Mucosa of rectum (tissue), 2 donors: ENCODE data around the gene CEP295NL.
A peak's percentile ranks its signal among the peaks of the same experiment; 100 is the strongest.

Experiments
- H3K27ac ChIP-seq, 2 donors: one replicate each; pipeline ENCODE4 v1.7.0; 2013; ENCODE audit warnings: inconsistent platforms in 2 of 2, low read depth in 2 of 2, low read length in 2 of 2
- H3K27me3 ChIP-seq, 2 donors: one replicate each; pipeline ENCODE4 v1.7.0; 2013; ENCODE audit warnings: low read length in 2 of 2; ENCODE audit not compliant: control insufficient read depth in 2 of 2, insufficient read depth in 2 of 2
- H3K36me3 ChIP-seq, 2 donors: one replicate each; pipeline ENCODE4 v1.7.0; 2013; ENCODE audit warnings: low read length in 2 of 2; ENCODE audit not compliant: control insufficient read depth in 2 of 2, insufficient read depth in 2 of 2
- H3K4me1 ChIP-seq, 2 donors: one replicate each; pipeline ENCODE4 v1.7.0; 2013; ENCODE audit warnings: low read length in 2 of 2, mild to moderate bottlenecking in 1 of 2; ENCODE audit not compliant: control insufficient read depth in 2 of 2, insufficient read depth in 2 of 2
- H3K4me3 ChIP-seq, 2 donors: one replicate each; pipeline ENCODE4 v1.7.0; 2013; ENCODE audit warnings: low read length in 2 of 2
- H3K9ac ChIP-seq, 2 donors: one replicate each; pipeline ENCODE4 v1.7.0; 2013; ENCODE audit warnings: low read length in 2 of 2, low read depth in 1 of 2, mild to moderate bottlenecking in 1 of 2
- H3K9me3 ChIP-seq, 2 donors: one replicate each; pipeline ENCODE4 v1.7.0; 2013; ENCODE audit warnings: low read length in 2 of 2; ENCODE audit not compliant: control insufficient read depth in 2 of 2
- donor health status: healthy.
- donor health status: Normal muscosa, but diverticular disease.

Gene CEP295NL

GRCh38 chr17:78865682-78866390 lies 37.2 kb downstream of the CEP295NL start:
- peak overlapping the region in 1 of 2 donors; percentile 9 for H3K4me3 ChIP-seq
- no peak overlapping the region for H3K9ac ChIP-seq
- H3K27ac ChIP-seq: no peak overlapping the region
- H3K27me3 ChIP-seq: no peaks in the 10 kb centered on the region
- H3K4me1 ChIP-seq: peaks cover 0 to 7% of the 10 kb centered on the region in 2 donors
- no peaks in the 10 kb centered on the region for H3K9me3 ChIP-seq
- H3K36me3 ChIP-seq: peaks cover 0 to 9% of the 10 kb centered on the region in 2 donors

DNA sequence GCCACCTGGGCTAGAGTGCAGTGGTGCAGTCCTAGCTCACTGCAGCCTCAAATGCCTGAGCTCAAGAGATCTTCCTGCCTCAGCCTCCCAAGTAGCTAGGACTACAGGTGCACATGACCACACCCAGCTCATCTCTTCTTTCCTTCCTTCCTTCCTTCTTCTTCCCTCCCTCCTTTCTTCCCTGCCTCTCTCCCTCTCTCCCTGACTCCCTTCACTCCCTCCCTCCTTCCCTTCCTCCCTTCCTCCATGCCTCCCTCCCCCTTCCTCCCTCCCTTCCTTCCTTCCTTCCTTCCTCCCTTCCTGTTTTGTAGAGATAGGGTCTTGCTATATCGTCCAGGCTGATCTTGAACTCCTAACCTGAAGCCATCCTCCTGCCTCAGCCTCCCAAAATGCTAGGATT lies 38.9 kb downstream of the CEP295NL start:
- no peak overlapping the region for H3K4me3 ChIP-seq
- no peak overlapping the region for H3K9ac ChIP-seq
- H3K27me3 ChIP-seq: no peaks in the 10 kb centered on the region
- H3K36me3 ChIP-seq: peaks cover 0 to 4% of the 10 kb centered on the region in 2 donors
- H3K27ac ChIP-seq: no peak overlapping the region
- H3K9me3 ChIP-seq: no peaks in the 10 kb centered on the region
- peaks cover 0 to 7% of the 10 kb centered on the region in 2 donors for H3K4me1 ChIP-seq

- Histone ChIP-seq H3K4me1 (peaks cover 0 to 7% of the 10 kb centered on the region in 2 donors), H3K4me3 (no peak overlapping the region), H3K36me3 (peaks cover 0 to under 1% of the 10 kb centered on the region in 2 donors), H3K9ac (peak overlapping the region in 1 of 2 donors; percentile 34), H3K9me3 (no peaks in the 10 kb centered on the region), H3K27me3 (no peaks in the 10 kb centered on the region), H3K27ac (peak overlapping the region; percentile 35 to 67)
Measured at GRCh38 chr17:78862073-78863023, 40.7 kb downstream of the CEP295NL start.

GRCh38 chr17:78861229-78861628 lies 41.8 kb downstream of the CEP295NL start:
- Histone ChIP-seq H3K27me3 (no peaks in the 10 kb centered on the region), H3K4me3 (no peak overlapping the region), H3K9ac (no peak overlapping the region), H3K36me3 (peaks cover 0 to 7% of the 10 kb centered on the region in 2 donors), H3K4me1 (peaks cover 0 to 7% of the 10 kb centered on the region in 2 donors), H3K9me3 (no peaks in the 10 kb centered on the region), H3K27ac (no peak overlapping the region)

- no peak overlapping the region for H3K4me3 ChIP-seq
- H3K4me1 ChIP-seq: peaks cover 0 to 7% of the 10 kb centered on the region in 2 donors
- H3K9ac ChIP-seq: no peak overlapping the region
- H3K27ac ChIP-seq: no peak overlapping the region
- no peaks in the 10 kb centered on the region for H3K27me3 ChIP-seq
- no peaks in the 10 kb centered on the region for H3K9me3 ChIP-seq
- peaks cover 0 to 11% of the 10 kb centered on the region in 2 donors for H3K36me3 ChIP-seq
Measured at GRCh38 chr17:78859051-78859450, 44.0 kb downstream of the CEP295NL start.

DNA sequence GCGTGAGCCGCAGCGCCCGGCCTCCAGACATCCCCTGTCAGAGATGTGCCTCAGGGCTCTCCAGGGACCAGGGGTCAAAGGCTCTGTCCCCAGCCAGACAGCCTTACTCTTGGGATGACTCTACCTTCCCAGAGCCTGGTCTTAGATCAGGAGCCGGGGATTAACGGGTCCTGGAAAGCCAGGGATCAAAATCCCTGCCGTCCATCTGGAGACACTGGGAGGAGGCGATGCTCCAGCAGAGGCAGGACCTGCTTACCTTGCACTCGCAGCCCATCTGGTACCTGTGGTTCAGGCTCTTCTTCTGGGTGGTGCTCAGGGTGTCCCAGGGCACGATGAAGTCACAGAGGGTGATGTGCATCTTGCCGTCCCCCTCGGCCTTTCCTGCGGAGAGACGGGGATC lies 45.7 kb downstream of the CEP295NL start:
- Histone ChIP-seq H3K27me3 (no peaks in the 10 kb centered on the region), H3K9me3 (no peaks in the 10 kb centered on the region), H3K4me1 (peaks cover 0 to 8% of the 10 kb centered on the region in 2 donors), H3K9ac (no peak overlapping the region), H3K27ac (no peak overlapping the region), H3K36me3 (peaks cover 0 to 11% of the 10 kb centered on the region in 2 donors), H3K4me3 (no peak overlapping the region)

GRCh38 chr17:78855561-78856165 lies 47.3 kb downstream of the CEP295NL start:
- H3K4me3 ChIP-seq: no peak overlapping the region
- H3K9ac ChIP-seq: no peak overlapping the region
- no peaks in the 10 kb centered on the region for H3K9me3 ChIP-seq
- no peaks in the 10 kb centered on the region for H3K27me3 ChIP-seq
- peaks cover 0 to 5% of the 10 kb centered on the region in 2 donors for H3K4me1 ChIP-seq
- peaks cover 0 to 11% of the 10 kb centered on the region in 2 donors for H3K36me3 ChIP-seq
- H3K27ac ChIP-seq: no peak overlapping the region

DNA sequence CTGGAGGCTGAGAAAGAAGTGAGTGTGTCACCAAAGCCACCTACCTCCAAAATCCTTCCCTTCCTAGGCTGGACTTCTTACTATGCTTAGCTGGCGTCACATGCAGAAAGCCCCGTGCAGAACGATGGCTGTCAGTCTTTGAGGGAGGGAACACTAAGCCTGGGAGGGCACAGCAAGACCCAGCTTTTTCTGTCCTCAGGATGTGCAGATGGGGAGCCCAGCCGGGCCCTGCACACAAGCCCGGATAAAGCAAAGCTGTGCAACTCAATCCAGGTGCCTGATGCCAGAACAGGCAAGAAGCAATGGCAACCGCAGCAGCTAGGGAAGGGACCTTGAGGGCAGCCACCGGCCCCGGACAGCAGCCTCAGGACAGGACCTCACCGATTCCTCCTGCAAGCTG lies 48.5 kb downstream of the CEP295NL start:
- H3K9ac ChIP-seq: no peak overlapping the region
- peaks cover 0 to 11% of the 10 kb centered on the region in 2 donors for H3K36me3 ChIP-seq
- peaks cover 0 to 5% of the 10 kb centered on the region in 2 donors for H3K4me1 ChIP-seq
- no peaks in the 10 kb centered on the region for H3K9me3 ChIP-seq
- H3K27me3 ChIP-seq: no peaks in the 10 kb centered on the region
- H3K4me3 ChIP-seq: no peak overlapping the region
- H3K27ac ChIP-seq: no peak overlapping the region

- Histone ChIP-seq H3K9ac (no peak overlapping the region), H3K36me3 (peaks cover 0 to 11% of the 10 kb centered on the region in 2 donors), H3K4me3 (no peak overlapping the region), H3K27me3 (no peaks in the 10 kb centered on the region), H3K9me3 (no peaks in the 10 kb centered on the region), H3K4me1 (peaks cover 0 to 5% of the 10 kb centered on the region in 2 donors), H3K27ac (no peak overlapping the region)
Measured at GRCh38 chr17:78853926-78854394, 49.0 kb downstream of the CEP295NL start.
